ENCODE results near the gene SLC43A2. TPM values are rescaled to one million over a fixed set of nuclear protein-coding genes. Genes with fewer than 3 reads are reported as not detected.
A peak's percentile ranks its signal among the peaks of the same experiment; 100 is the strongest.
"Not testable (repeated sequence)": the region's sequence is repeated elsewhere in the genome, so short reads cannot be mapped to it uniquely, and the experiment has no call there.

Gene SLC43A2
- total RNA-seq, 1 experiment from 2014 or later: 12.6 TPM

- POLR2A ChIA-PET: interaction anchor here (0.7 to 1.8 kb wide), 4 partner anchors 44 to 75 kb away, joined by 4 to 9 read pairs (median 6); partner anchors contain the start of gene RILP
- Histone ChIP-seq H2AFZ (ENCODE audit: low read depth, low read length, poor library complexity, severe bottlenecking) (no peak overlapping the region), H3K79me2 (ENCODE audit: insufficient read depth, low read length) (no peaks in the 10 kb centered on the region), H3K4me3 (replicated peaks in 1 of 2; ENCODE audit: low read depth in 1 of 2, low read length in 2 of 2) (no peak overlapping the region), H3K4me1 (ENCODE audit: control insufficient read depth in 1 of 2, insufficient read depth in 2 of 2, low read length in 2 of 2) (peaks cover 7 to 20% of the 10 kb centered on the region in 2 experiments; a peak in 3 of 4 replicates), H3K9me2 (ENCODE audit: insufficient read depth) (no peaks in the 10 kb centered on the region), H3K4me2 (ENCODE audit: low read length) (peak overlapping the region; percentile 33; the same call in 1 of the 2 replicates), H3K9ac (ENCODE audit: low read length) (no peak overlapping the region; the same call in 1 of the 2 replicates), H3K27ac (ENCODE audit: low read depth, low read length) (peak overlapping the region; percentile 44), H4K20me1 (ENCODE audit: insufficient read depth) (no peaks in the 10 kb centered on the region), H3K9me3 (ENCODE audit: control insufficient read depth in 1 of 2, insufficient read depth in 1 of 2, low read depth in 1 of 2, low read length in 2 of 2) (no peaks in the 10 kb centered on the region), H3K36me3 (ENCODE audit: control insufficient read depth in 1 of 2, insufficient read depth in 2 of 2, low read length in 2 of 2) (no peaks in the 10 kb centered on the region), H3K27me3 (ENCODE audit: insufficient read depth, low read length) (no peaks in the 10 kb centered on the region)
- RAD21 ChIA-PET (ENCODE audit: low non-redundant PET in 1 of 2, low total read pairs in 2 of 2, uncharacterized antibody in 2 of 2, unreplicated experiment in 2 of 2): interaction anchor here (0.6 to 2.1 kb wide), 10 partner anchors 9 to 143 kb away, joined by 3 to 25 read pairs (median 6); partner anchors contain the start of genes RILP (in 2 of the 2) and SLC43A2 (in 2 of the 2)
- CTCF ChIA-PET: interaction anchor here (0.7 to 3.5 kb wide), 26 partner anchors 11 to 459 kb away, joined by 3 to 113 read pairs (median 5); partner anchors contain the start of genes PITPNA, RILP and SLC43A2
- ATAC-seq: peak; percentile 88
- intact Hi-C loops (cut with micrococcal nuclease): loop anchor here (1.0 to 2.0 kb wide), 2 partner anchors 56 to 75 kb away; partner anchors contain the start of gene RILP
- DNase-seq (ENCODE audit: low read depth, low spot score): peak; percentile 60
- TF ChIP-seq RAD21 (IDR thresholded peaks at IDR 0.05; ENCODE audit: low read depth): peak; percentile 97
- TF ChIP-seq FOSL1 (IDR thresholded peaks at IDR 0.05; ENCODE audit: low read depth): no peak
- no peak for TF ChIP-seq SIN3A (IDR thresholded peaks at IDR 0.05; ENCODE audit: low read depth)
- TF ChIP-seq CTCF (IDR thresholded peaks at IDR 0.05 in 2 of 3, conservative IDR thresholded peaks at IDR 0.05 in 1 of 3; ENCODE audit: borderline replicate concordance in 1 of 3, insufficient read depth in 1 of 3, low read depth in 2 of 3, low read length in 2 of 3): peak; percentile 89 to 96 (median 95)
- TF ChIP-seq POLR2AphosphoS5 (IDR thresholded peaks at IDR 0.05; ENCODE audit: low read depth, low read length): peak; percentile 78
- no peak for TF ChIP-seq ATF3 (IDR thresholded peaks at IDR 0.05)
- TF ChIP-seq ZBTB33 (IDR thresholded peaks at IDR 0.05; ENCODE audit: extremely low read depth, insufficient replicate concordance, low read length): peak; percentile 27
- BruUV-seq (replicated peaks): no TSS peak
Measured at GRCh38 chr17:1573932-1574696, 54.5 kb downstream of the SLC43A2 start.

GRCh38 chr17:1572646-1573045 lies 56.0 kb downstream of the SLC43A2 start:
- DNase-seq (ENCODE audit: low read depth, low spot score); H3K9ac ChIP-seq (ENCODE audit: low read length); intact Hi-C loops (cut with micrococcal nuclease); BruUV-seq (replicated peaks); H4K20me1 ChIP-seq (ENCODE audit: insufficient read depth); H3K36me3 ChIP-seq (ENCODE audit: control insufficient read depth in 1 of 2, insufficient read depth in 2 of 2, low read length in 2 of 2); ATAC-seq; H3K27me3 ChIP-seq (ENCODE audit: insufficient read depth, low read length); H3K9me3 ChIP-seq (ENCODE audit: control insufficient read depth in 1 of 2, insufficient read depth in 1 of 2, low read depth in 1 of 2, low read length in 2 of 2); H3K79me2 ChIP-seq (ENCODE audit: insufficient read depth, low read length); H3K27ac ChIP-seq (ENCODE audit: low read depth, low read length); RAD21 ChIA-PET (ENCODE audit: low non-redundant PET in 1 of 2, low total read pairs in 2 of 2, uncharacterized antibody in 2 of 2, unreplicated experiment in 2 of 2); H3K9me2 ChIP-seq (ENCODE audit: insufficient read depth); H2AFZ ChIP-seq (ENCODE audit: low read depth, low read length, poor library complexity, severe bottlenecking); H3K4me2 ChIP-seq (ENCODE audit: low read length); H3K4me3 ChIP-seq (replicated peaks in 1 of 2; ENCODE audit: low read depth in 1 of 2, low read length in 2 of 2): not testable (repeated sequence)
- POLR2A ChIA-PET: interaction anchor here (0.7 to 1.8 kb wide), 2 partner anchors 10 to 58 kb away, joined by 3 to 5 read pairs; partner anchors contain the start of gene PITPNA
- CTCF ChIA-PET: interaction anchor here (1.2 to 3.5 kb wide), 3 partner anchors 57 to 76 kb away, joined by 4 to 113 read pairs (median 70); partner anchors contain the start of genes RILP and SLC43A2
- peaks cover 7 to 20% of the 10 kb centered on the region in 2 experiments; a peak in 3 of 4 replicates for H3K4me1 ChIP-seq (ENCODE audit: control insufficient read depth in 1 of 2, insufficient read depth in 2 of 2, low read length in 2 of 2)
